Chondrocyte (in vitro differentiated cells): Measurements from ENCODE around the gene NBEAL2. TPM values are rescaled to one million over a fixed set of nuclear protein-coding genes. Genes with fewer than 3 reads are reported as not detected.

Experiments
- DNase-seq: peaks from one replicate; pipeline ENCODE4 v3.0.0; 2021; ENCODE audit warnings: mixed read lengths, low spot score
- H3K27ac Mint-ChIP-seq: one replicate; pipeline ENCODE4 v1.8.0; 2021; ENCODE audit warnings: mild to moderate bottlenecking, moderate library complexity, mixed read lengths; ENCODE audit not compliant: unreplicated experiment
- H3K27me3 Mint-ChIP-seq: 2 replicates; pipeline ENCODE4 v1.8.0; 2021; ENCODE audit warnings: low read depth, mixed read lengths
- H3K36me3 Mint-ChIP-seq: 2 replicates; pipeline ENCODE4 v1.8.0; 2021; ENCODE audit warnings: low read depth, mixed read lengths
- H3K4me1 Mint-ChIP-seq: 2 replicates; pipeline ENCODE4 v1.8.0; 2021; ENCODE audit warnings: low read depth, mild to moderate bottlenecking, mixed read lengths
- H3K4me3 Mint-ChIP-seq: one replicate; pipeline ENCODE4 v1.8.0; 2021; ENCODE audit warnings: mild to moderate bottlenecking, moderate library complexity, mixed read lengths; ENCODE audit not compliant: unreplicated experiment
- H3K9me3 Mint-ChIP-seq: 2 replicates; pipeline ENCODE4 v1.8.0; 2021; ENCODE audit warnings: low read depth, mixed read lengths
- total RNA-seq: library from RNA; stranded (reverse); gene quantifications from 3 replicates; pipeline ENCODE4 v1.2.1, GENCODE V29; 2021
- TF ChIP-seq, protein P1 (sequence below): fragments of 200-600 bp; sonication (generic); IDR thresholded peaks from 2 replicates; pipeline ENCODE4 v1.5.0; 2021; ENCODE audit warnings: antibody characterized with exemption, mild to moderate bottlenecking, moderate library complexity

NBEAL2 gene
- total RNA-seq, 1 donor from 2014 or later, result 18.1 TPM

DNA sequence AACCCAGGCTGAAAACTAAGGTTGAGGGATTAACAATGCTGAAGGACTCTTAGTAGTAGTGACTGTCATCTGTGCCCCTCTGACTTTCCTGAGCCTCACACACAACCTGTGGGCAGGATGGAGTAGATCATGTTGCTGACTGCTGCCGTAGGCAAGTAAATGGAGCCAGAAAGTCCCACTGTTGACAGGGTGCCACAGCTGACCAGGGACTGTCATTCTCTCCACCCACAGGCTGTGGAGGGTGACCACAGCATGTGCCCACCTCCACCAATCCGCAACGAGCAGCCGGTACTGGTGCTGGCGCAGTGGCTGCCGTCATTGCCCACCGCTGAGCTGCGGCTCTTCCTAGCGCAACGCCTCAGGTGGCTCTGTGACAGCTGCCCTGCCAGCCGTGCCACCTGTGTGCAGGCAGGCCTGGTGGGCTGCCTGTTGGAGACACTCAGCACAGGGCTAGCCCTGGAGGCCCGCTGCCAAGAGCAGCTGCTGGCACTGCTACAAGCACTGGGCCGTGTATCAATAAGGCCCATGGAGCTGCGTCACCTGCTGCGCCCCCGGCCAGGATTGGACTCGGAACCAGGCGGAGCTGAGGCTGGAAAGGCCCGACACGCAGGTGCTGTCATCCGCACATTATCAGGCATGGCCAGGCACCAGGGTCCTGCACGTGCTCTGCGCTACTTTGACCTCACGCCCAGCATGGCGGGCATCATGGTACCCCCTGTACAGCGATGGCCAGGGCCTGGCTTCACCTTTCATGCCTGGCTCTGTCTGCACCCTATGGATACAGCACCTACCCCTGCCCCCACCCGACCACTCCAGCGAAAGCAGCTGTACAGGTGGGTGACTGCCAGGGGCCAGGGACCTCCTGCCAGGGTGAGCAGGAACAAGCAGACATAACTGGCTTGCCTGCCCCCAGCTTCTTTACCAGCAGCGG, 15.6 kb downstream of the NBEAL2 start:
- peak; percentile 91 for DNase-seq
- TF ChIP-seq, protein P1, sequence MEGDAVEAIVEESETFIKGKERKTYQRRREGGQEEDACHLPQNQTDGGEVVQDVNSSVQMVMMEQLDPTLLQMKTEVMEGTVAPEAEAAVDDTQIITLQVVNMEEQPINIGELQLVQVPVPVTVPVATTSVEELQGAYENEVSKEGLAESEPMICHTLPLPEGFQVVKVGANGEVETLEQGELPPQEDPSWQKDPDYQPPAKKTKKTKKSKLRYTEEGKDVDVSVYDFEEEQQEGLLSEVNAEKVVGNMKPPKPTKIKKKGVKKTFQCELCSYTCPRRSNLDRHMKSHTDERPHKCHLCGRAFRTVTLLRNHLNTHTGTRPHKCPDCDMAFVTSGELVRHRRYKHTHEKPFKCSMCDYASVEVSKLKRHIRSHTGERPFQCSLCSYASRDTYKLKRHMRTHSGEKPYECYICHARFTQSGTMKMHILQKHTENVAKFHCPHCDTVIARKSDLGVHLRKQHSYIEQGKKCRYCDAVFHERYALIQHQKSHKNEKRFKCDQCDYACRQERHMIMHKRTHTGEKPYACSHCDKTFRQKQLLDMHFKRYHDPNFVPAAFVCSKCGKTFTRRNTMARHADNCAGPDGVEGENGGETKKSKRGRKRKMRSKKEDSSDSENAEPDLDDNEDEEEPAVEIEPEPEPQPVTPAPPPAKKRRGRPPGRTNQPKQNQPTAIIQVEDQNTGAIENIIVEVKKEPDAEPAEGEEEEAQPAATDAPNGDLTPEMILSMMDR, result no peak
- Mint-ChIP-seq H3K27me3 (no peaks in the 10 kb centered on the region), H3K27ac (no peak overlapping the region), H3K4me1 (no peaks in the 10 kb centered on the region), H3K4me3 (no peak overlapping the region), H3K36me3 (peaks cover 2% of the 10 kb centered on the region), H3K9me3 (no peaks in the 10 kb centered on the region)

DNA sequence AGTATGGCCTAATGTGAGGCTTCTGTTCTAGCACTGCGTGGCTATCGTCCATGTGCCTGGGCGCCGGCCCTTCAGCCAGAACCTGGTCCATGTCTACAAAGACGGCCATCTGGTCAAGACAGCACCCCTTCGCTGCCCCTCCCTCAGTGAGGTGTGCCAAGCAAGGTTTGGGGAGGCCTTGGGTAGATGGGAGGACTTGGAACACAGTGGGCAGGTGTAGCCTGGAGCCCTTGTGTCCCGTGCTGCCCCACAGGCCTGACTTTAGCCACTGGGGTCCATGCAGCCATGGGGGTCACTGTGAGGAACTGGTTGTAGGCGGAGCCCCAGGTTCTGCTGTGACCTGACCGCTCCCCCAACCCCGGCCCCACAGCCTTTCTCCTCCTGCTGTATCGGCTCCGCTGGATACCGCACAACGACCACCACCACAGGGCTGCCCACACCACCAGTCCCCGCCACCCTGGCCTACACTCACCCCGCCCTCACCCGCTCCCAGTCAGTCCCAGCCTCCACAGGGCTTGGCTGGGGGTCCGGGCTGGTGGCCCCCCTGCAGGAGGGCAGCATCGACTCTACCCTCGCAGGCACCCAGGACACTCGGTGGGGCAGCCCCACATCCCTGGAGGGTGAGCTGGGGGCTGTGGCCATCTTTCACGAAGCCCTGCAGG, 16.6 kb downstream of the NBEAL2 start:
- no peak overlapping the region for H3K4me3 Mint-ChIP-seq
- no peaks in the 10 kb centered on the region for H3K36me3 Mint-ChIP-seq
- no peaks in the 10 kb centered on the region for H3K27me3 Mint-ChIP-seq
- TF ChIP-seq, protein P1, result no peak
- no peaks in the 10 kb centered on the region for H3K9me3 Mint-ChIP-seq
- H3K4me1 Mint-ChIP-seq, result no peaks in the 10 kb centered on the region
- H3K27ac Mint-ChIP-seq, result no peak overlapping the region
- DNase-seq, result peak; percentile 87

DNA sequence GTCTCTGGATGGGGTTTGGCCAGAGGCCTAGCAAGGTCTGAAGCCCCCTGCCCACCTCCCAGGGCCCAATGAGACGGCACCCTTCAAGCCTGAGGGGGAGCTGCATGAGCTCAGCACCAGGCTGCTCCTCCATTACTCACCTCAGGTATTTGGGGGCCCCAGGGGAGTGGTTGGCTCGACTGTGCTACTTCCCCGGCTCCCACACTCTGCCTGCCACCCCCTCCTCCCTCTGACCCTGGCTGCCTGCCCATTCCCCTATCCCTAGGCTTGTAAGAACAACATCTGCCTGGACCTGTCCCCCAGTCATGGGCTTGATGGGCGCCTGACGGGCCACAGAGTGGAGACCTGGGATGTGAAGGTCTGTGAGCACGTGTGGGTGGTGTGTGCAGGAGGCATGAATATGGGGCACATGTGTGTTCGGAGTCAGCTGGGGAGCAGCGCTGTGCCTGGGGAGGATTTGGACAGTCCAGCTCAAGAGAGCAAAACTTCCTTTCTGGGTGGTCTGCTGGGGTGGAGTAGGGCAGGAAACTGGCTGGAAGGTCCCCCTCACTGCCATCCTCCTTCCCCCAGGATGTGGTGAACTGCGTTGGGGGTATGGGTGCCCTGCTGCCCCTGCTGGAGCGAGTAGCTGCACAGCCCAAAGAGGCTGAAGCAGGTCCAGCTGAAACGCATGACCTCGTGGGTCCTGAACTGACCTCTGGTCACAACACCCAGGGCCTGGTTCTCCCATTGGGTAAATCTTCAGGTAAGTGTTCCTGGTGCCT, 17.4 kb downstream of the NBEAL2 start:
- Mint-ChIP-seq H3K4me1 (no peaks in the 10 kb centered on the region), H3K9me3 (no peaks in the 10 kb centered on the region), H3K36me3 (no peaks in the 10 kb centered on the region), H3K27ac (no peak overlapping the region), H3K27me3 (no peaks in the 10 kb centered on the region), H3K4me3 (no peak overlapping the region)
- peak; percentile 72 for DNase-seq
- TF ChIP-seq, protein P1, result no peak

DNA sequence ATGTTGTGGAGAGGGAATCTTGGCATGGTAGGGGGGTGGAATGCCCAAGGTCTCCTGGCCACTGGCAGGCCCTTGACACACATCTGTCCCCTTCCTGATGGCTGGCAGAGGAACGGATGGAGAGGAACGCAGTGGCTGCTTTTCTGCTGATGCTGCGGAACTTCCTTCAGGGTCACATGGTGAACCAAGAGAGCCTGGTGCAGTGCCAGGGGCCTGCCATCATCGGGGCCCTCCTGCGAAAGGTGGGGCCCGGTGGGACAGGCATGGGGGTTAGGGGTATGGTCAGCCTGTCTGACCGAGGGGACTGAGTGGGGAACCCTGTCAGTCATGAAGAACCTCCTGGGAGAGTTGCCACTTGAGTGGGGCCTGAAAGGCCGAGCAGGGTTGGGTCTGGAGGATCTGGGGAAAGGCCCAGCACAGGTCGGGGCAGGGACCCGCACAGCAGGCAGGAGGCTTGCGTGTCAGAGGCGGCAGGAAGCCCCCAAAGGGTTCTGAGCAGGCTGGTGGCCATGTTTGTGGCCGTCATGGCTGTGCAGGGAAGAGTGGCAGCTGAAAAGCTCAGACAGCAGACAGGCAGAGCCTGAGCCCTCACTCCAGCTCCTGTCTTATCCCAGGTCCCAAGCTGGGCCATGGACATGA, 18.1 kb downstream of the NBEAL2 start:
- TF ChIP-seq, protein P1, result no peak
- H3K4me1 Mint-ChIP-seq, result no peaks in the 10 kb centered on the region
- peak; percentile 92 for DNase-seq
- H3K27me3 Mint-ChIP-seq, result no peaks in the 10 kb centered on the region
- no peak overlapping the region for H3K27ac Mint-ChIP-seq
- H3K9me3 Mint-ChIP-seq, result no peaks in the 10 kb centered on the region
- no peak overlapping the region for H3K4me3 Mint-ChIP-seq
- peaks cover 1% of the 10 kb centered on the region for H3K36me3 Mint-ChIP-seq
